Measurements from ENCODE around the gene SLC7A14.

SLC7A14 gene

DNA sequence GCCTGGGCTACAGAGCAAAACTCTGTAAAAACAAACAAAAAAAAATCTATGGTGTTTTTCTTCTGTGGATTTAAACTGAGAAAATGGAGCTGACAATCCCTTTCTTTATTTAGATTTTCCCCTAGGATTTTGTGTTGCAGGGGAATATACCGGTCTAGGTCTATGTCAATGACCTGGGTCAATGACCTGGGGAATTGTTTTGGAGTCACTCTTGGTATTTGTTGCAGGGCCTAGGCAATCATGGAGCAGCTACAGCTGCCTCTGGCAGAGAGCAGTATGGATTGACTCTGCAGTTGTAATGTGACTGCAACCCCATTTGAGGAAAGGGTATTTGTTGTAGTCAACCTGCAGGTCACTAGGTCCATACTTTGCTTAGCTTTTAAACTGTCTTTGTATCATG, 37.6 kb upstream of the SLC7A14 start:
- no peak for DNase-seq (ENCODE audit: extremely low read depth, low read depth)
- TF ChIP-seq CTCF (IDR thresholded peaks at IDR 0.05; ENCODE audit: low read depth, low read length, missing control alignments): no peak
- no peak overlapping the region for H3K4me3 ChIP-seq (replicated peaks; ENCODE audit: low read depth, low read length)

- H3K4me3 ChIP-seq (replicated peaks; ENCODE audit: low read depth, low read length): no peak overlapping the region
- peak; percentile 100 for DNase-seq (ENCODE audit: extremely low read depth, low read depth)
- no peak for TF ChIP-seq CTCF (IDR thresholded peaks at IDR 0.05; ENCODE audit: low read depth, low read length, missing control alignments)
These were observed 36.7 kb upstream of the SLC7A14 start for GRCh38 chr3:170622369-170623159.

- no peak for TF ChIP-seq CTCF (IDR thresholded peaks at IDR 0.05; ENCODE audit: low read depth, low read length, missing control alignments)
- no peak overlapping the region for H3K4me3 ChIP-seq (replicated peaks; ENCODE audit: low read depth, low read length)
- no peak for DNase-seq (ENCODE audit: extremely low read depth, low read depth)
These were observed 35.4 kb upstream of the SLC7A14 start for GRCh38 chr3:170621256-170621655.

DNA sequence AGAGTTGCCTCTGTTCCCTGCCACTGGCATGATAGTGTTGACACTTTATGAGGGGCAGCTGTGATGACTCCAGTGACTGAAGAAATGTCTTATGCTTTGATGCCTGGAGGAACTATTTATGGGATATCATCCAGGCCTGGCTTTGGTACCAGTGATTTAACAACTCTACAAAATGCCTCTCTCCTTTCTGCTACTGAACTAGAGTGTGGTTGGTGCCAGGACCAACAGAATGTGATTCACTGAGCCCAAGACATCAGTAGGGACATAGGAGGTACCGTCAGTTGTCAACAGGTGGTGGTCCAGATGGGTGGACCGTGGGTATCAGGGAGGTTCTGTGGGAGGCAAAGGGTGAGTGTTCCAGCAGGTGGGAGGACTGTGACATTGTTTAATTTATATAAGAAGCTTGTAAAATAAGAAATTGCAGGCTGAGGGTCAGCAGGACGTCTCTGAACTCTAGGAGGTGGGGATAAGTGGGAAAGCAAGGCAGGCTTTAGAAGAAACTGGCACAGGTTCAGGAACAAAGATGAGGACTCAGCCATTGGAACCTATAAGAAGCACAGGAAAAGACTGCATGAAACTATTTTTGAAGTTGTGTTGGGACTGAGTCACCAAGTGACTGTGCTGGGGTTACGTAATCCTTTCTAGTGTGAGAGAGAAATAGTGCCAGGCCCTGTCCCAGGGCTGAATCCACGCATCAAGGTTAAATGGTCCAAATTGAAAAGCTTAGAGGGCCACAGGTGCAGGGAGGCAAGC, 28.5 kb upstream of the SLC7A14 start:
- no peak overlapping the region for H3K4me3 ChIP-seq (replicated peaks; ENCODE audit: low read depth, low read length)
- no peak for TF ChIP-seq CTCF (IDR thresholded peaks at IDR 0.05; ENCODE audit: low read depth, low read length, missing control alignments)
- DNase-seq (ENCODE audit: extremely low read depth, low read depth): peak; percentile 80

DNA sequence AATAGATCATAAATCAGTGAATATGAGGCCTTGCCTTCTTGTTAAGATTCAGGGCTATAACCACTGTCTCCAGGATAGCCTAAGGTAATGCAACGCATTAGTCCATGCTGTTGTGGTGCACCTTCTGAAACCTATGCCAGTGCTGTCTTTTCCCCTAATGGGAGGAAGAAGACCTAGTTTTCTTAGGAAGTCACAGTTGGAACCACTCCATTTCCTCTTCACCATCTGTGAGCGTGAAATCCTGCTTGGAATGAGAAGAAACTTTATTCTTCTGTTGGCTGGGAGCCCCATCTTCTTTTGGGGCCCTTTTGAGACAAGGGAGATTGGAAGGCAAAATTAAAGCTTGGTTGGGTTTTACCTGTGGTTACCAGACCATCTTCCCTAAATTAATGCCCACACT, 25.9 kb upstream of the SLC7A14 start:
- TF ChIP-seq CTCF (IDR thresholded peaks at IDR 0.05; ENCODE audit: low read depth, low read length, missing control alignments): no peak
- H3K4me3 ChIP-seq (replicated peaks; ENCODE audit: low read depth, low read length): no peak overlapping the region
- DNase-seq (ENCODE audit: extremely low read depth, low read depth): no peak

- no peak for DNase-seq (ENCODE audit: extremely low read depth, low read depth)
- TF ChIP-seq CTCF (IDR thresholded peaks at IDR 0.05; ENCODE audit: low read depth, low read length, missing control alignments): no peak
- no peak overlapping the region for H3K4me3 ChIP-seq (replicated peaks; ENCODE audit: low read depth, low read length)
These were observed 24.5 kb upstream of the SLC7A14 start for GRCh38 chr3:170610321-170610884.
